HG03159 (cell line): ENCODE data around the gene SEC14L1.

ENCODE experiments used
- ATAC-seq: cut with Tn5 transposase; IDR thresholded peaks from one replicate; pipeline ENCODE4 v1.9.1; 2021; ENCODE audit warnings: mild to moderate bottlenecking, moderate library complexity; ENCODE audit not compliant: unreplicated experiment

SEC14L1 gene

GRCh38 chr17:77188084-77189066 is 47.6 kb downstream of the SEC14L1 start:
- peak; percentile 25 for ATAC-seq

- ATAC-seq: peak; percentile 64
These were observed 48.4 kb downstream of the SEC14L1 start for GRCh38 chr17:77189148-77189547.

DNA sequence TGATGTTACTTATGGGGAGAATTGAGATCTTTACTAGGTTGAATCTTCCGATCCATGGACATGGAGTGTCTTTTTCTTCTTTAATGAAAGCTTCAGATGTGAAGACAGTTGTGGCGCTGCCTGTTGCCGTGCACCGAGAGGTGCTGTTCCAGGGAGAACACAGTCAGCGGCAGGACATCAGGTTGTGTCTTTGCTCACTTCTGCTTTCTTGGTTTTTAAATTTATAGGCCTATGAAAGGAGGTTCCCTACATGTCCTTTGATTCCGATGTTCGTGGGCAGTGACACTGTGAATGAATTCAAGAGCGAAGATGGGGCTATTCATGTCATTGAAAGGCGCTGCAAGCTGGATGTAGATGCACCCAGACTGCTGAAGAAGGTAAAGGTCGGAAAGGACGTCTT is 49.8 kb downstream of the SEC14L1 start:
- ATAC-seq: no peak

DNA sequence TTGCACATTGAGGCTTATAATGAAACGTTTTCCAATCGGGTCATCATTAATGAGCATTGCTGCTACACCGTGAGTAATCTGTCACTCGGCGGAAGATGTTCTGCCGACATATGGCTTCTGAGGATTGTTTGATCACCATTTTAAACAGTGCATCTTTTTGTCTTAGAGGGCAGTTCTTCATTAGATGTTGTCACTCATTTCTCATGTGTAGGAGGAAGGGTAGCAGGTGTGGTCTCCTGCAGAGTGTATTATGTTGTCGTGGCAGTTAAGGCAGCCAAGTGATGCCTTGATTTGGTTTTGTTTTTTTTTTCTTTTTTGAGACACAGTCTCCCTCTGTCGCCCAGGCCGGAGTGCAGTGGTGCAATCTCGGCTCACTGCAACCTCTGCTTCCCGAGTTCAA is 50.5 kb downstream of the SEC14L1 start:
- ATAC-seq: no peak

- ATAC-seq: no peak
These were observed 52.9 kb downstream of the SEC14L1 start for GRCh38 chr17:77193653-77194052.

GRCh38 chr17:77194179-77194578 is 53.4 kb downstream of the SEC14L1 start:
- ATAC-seq: no peak

DNA sequence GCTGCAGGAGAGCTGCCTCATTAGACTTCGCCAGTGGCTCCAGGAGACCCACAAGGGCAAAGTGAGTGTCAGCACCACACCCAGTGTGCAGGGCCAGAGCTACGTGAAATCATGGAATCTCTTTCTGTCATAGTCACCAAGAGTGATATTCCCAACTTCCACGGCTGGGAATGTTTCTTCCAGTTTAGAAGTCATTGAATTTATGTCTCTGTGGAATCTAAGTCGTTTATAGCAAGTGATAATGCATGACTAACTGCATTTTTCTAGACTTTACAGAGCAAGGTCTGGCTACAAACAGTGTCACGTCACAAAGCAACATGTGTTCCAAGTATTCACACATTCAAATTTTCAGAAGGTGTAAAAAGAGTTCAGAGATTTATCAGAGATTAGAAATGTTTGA is 55.5 kb downstream of the SEC14L1 start:
- ATAC-seq: no peak

DNA sequence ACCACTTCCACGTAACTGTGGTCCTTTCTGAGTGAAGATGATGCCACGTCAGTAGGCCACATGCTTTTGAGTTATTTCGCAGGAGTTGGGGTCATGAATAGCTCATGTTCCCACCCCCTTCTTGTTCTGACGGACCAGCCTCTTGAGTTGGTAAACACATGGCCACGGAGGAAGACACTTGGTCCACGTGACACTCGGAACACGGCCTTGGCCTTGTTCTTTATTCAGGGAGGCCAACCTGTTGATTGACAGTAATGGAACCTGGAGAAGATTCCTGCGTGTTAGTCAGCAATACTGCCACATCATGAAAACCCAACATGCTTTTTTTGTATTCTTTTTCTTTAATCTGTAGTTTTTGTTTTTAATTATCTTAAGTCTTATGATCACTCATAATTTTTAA is 56.3 kb downstream of the SEC14L1 start:
- ATAC-seq: no peak

DNA sequence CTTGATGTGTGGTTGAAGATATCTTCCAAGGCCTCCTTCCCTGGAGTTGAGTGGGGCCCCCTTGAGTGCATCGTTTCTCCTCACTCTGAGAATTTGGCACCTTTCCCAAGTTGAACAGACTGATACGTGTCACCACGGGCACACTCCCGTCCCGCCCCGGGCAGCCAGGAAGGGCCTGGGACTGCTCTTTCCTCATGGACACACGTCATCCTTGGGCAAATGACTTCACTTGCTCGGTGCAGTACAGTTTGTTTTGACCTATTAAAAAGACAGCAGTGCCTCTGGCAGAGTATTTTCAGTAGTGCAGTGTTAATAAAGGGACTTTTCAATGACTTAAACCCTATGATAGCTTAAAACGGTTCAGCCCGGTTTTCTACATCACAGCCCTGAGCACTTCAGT is 59.9 kb downstream of the SEC14L1 start:
- no peak for ATAC-seq

- no peak for ATAC-seq
These were observed 62.7 kb downstream of the SEC14L1 start for GRCh38 chr17:77203436-77203835.

GRCh38 chr17:77203846-77204245 is 63.1 kb downstream of the SEC14L1 start:
- no peak for ATAC-seq

GRCh38 chr17:77204536-77204935 is 63.8 kb downstream of the SEC14L1 start:
- ATAC-seq: no peak

- ATAC-seq: no peak
These were observed 64.8 kb downstream of the SEC14L1 start for GRCh38 chr17:77205396-77206125.

DNA sequence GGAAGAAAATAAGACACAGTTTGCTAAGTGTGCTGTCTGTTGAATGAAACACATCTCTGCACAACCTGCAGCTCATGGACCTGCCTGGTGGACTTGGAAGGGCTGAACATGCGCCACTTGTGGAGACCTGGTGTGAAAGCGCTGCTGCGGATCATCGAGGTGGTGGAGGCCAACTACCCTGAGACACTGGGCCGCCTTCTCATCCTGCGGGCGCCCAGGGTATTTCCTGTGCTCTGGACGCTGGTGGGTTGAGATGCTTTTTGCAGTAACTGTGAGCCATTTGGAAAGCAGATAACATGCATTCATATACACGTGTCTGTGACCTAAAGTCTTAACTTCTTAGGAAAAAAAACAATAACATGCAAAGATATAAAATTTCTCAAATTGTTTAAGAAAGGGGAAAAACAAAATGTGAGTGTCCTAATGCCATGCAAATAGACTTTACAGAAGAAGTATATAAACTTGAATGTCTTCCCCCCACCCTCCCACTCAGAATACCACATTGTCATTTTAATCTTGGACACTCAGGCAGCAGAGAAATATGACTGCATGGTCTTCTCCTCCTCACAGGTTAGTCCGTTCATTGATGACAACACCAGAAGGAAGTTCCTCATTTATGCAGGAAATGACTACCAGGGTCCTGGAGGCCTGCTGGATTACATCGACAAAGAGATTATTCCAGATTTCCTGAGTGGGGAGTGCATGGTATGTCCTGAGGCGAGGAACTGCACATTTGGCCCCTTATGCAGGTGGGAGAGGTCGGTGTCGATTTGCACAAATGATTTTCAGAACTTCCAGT is 65.6 kb downstream of the SEC14L1 start:
- no peak for ATAC-seq

DNA sequence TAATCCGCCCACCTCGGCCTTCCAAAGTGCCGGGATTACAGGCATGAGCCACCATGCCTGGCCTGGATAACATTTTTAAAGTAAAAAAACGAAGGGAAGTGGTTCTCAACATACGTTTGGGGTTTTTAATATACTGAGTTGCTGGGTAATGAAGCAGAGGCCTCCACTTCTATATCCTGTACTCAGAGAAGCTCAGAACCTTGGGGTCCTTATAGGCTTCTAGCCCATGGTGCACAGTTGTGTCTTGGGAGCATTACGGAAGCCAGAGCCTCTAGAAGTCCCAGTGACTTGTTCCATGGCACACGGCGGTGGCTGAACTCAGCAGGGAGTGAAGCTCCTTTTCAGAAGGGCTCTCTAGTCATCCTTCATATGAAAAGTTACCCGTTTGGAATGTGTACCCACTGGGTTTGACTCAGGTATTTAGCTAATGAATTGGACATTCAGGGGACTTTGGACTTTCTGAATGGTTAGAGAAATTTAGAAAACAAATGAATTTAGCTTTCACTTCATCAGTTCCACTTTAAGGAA is 67.0 kb downstream of the SEC14L1 start:
- no peak for ATAC-seq

- ATAC-seq: no peak
These were observed 67.5 kb downstream of the SEC14L1 start for GRCh38 chr17:77208217-77208808.

- no peak for ATAC-seq
These were observed 68.1 kb downstream of the SEC14L1 start for GRCh38 chr17:77208856-77209255.

- ATAC-seq: no peak
These were observed 68.6 kb downstream of the SEC14L1 start for GRCh38 chr17:77209330-77209748.

- no peak for ATAC-seq
These were observed 69.6 kb downstream of the SEC14L1 start for GRCh38 chr17:77210331-77210730.

DNA sequence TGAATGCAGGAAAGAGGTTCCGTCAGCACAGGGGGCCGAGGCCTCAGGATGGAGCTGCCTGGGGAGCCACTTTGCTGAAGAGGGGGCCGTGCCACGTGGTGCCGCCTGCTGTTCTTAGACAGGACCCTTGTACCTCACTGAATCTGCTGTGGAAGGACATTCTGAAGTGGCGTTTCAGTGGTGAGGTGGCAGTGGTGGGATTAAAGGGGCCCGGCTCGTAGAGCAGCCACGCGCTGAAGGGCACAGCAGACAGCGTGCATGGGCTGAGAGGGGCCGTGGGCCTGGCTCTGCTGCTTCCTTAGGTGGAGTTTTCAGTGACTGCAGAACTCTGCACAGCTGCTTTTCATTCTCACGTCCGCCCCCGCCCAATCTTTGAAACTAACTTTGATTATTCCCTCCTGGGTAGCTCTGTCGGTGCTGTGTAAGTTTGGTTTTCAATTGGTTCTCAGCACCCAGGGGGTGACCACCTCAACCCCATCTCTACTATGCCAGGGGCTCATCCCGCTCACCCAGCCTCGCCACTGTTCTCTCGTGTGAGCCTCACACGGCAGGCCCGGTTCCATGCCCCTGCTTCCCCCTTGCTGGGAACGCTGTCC is 70.3 kb downstream of the SEC14L1 start:
- ATAC-seq: no peak
